ENCODE data around the gene PWWP2B.

- TF ChIP-seq CTCF (conservative IDR thresholded peaks at IDR 0.05; ENCODE audit: low read depth, low read length) (no peak), POLR2A (IDR thresholded peaks at IDR 0.05; ENCODE audit: low read depth, low read length) (no peak), RAD21 (IDR thresholded peaks at IDR 0.05; ENCODE audit: low read length) (no peak), MAFK (IDR thresholded peaks at IDR 0.05; ENCODE audit: low read depth, low read length) (no peak), FOS (IDR thresholded peaks at IDR 0.05; ENCODE audit: low read depth, low read length) (no peak), CEBPB (IDR thresholded peaks at IDR 0.05; ENCODE audit: low read depth, low read length) (no peak), RCOR1 (IDR thresholded peaks at IDR 0.05; ENCODE audit: insufficient replicate concordance, low read length) (no peak), ELK1 (IDR thresholded peaks at IDR 0.05; ENCODE audit: borderline replicate concordance, low read depth, low read length) (no peak), RFX5 (IDR thresholded peaks at IDR 0.05; ENCODE audit: low read depth, low read length) (no peak), MAZ (IDR thresholded peaks at IDR 0.05; ENCODE audit: borderline replicate concordance, low read depth, low read length) (no peak)
- TF ChIP-seq, protein P1, sequence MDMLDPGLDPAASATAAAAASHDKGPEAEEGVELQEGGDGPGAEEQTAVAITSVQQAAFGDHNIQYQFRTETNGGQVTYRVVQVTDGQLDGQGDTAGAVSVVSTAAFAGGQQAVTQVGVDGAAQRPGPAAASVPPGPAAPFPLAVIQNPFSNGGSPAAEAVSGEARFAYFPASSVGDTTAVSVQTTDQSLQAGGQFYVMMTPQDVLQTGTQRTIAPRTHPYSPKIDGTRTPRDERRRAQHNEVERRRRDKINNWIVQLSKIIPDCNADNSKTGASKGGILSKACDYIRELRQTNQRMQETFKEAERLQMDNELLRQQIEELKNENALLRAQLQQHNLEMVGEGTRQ (IDR thresholded peaks at IDR 0.05; ENCODE audit: low read depth, low read length), result no peak
Measured at GRCh38 chr10:132414402-132415016, 17.5 kb downstream of the PWWP2B start.

Measured in IMR-90 (cell line).